ENCODE data around the gene CRADD.

DNA sequence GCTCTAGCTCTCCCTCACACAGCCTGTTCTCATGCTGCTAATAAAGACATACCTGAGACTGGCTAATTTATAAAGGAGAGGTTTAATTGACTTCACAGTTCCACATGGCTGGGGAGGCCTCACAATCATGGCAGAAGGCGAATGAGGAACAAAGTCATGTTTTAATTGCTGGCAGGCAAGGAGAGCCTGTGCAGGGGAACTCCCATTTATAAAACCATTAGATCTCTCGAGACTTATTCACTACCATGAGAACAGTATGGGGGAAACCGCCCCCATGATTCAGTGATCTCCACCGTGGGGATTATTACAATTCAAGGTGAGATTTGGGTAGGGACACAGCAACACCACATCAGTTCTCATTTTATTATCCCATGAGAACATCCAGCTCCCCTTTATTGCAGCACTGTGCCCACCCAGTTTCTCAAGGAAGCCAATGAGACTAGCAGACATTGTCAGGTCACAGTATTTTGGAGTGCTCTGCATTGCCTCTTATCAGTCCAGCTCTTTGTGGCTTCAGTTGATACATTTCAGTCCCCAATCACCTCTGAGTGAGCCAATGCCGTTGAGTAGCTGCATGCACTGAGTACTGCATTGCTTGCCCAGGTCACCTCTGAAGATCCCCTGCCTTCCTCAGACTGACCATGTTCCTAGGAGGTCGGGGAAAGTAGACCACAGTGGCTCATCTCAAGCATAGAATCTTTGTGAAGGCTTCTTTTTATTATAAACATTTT lies 131.2 kb downstream of the CRADD start:
- TF ChIP-seq, protein P1, sequence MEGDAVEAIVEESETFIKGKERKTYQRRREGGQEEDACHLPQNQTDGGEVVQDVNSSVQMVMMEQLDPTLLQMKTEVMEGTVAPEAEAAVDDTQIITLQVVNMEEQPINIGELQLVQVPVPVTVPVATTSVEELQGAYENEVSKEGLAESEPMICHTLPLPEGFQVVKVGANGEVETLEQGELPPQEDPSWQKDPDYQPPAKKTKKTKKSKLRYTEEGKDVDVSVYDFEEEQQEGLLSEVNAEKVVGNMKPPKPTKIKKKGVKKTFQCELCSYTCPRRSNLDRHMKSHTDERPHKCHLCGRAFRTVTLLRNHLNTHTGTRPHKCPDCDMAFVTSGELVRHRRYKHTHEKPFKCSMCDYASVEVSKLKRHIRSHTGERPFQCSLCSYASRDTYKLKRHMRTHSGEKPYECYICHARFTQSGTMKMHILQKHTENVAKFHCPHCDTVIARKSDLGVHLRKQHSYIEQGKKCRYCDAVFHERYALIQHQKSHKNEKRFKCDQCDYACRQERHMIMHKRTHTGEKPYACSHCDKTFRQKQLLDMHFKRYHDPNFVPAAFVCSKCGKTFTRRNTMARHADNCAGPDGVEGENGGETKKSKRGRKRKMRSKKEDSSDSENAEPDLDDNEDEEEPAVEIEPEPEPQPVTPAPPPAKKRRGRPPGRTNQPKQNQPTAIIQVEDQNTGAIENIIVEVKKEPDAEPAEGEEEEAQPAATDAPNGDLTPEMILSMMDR (conservative IDR thresholded peaks at IDR 0.05 in 1 of 2, IDR thresholded peaks at IDR 0.05 in 1 of 2; ENCODE audit: extremely low read depth in 1 of 2, insufficient read depth in 1 of 2, low read depth in 1 of 2, low read length in 2 of 2), result no peak
- no peak for TF ChIP-seq EZH2 (IDR thresholded peaks at IDR 0.05; ENCODE audit: borderline replicate concordance, low read length)

Data from mammary epithelial cell (primary cell).